ENCODE results near the gene CYP8B1. TPM values are rescaled to one million over a fixed set of nuclear protein-coding genes. Genes with fewer than 3 reads are reported as not detected.

The CYP8B1 gene
- total and polyA plus RNA-seq, 2 of the 8 experiments (the other 6 are each of a cell fraction or from before 2014, with no cell fraction given): not detected

DNA sequence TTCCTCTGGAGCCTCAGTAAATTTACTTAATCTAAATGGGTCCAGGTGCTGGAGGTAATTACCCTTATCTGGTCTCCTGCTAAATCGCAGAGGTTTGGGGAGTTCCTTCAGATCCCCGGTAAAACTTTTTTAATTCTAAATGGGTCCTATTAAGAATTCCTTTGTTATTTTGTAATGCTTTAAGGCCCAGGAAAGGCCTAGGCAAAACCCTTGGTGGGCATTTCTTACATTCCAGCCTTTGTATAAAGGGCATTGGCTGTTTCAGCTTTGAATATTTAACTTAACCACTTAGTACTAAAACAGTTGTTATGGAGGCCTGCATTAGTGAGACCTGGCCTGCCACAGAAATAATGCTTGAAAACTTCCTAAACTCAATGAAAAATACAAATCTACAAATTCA, 15.4 kb upstream of the CYP8B1 start (continued):
- TF ChIP-seq, protein P1, sequence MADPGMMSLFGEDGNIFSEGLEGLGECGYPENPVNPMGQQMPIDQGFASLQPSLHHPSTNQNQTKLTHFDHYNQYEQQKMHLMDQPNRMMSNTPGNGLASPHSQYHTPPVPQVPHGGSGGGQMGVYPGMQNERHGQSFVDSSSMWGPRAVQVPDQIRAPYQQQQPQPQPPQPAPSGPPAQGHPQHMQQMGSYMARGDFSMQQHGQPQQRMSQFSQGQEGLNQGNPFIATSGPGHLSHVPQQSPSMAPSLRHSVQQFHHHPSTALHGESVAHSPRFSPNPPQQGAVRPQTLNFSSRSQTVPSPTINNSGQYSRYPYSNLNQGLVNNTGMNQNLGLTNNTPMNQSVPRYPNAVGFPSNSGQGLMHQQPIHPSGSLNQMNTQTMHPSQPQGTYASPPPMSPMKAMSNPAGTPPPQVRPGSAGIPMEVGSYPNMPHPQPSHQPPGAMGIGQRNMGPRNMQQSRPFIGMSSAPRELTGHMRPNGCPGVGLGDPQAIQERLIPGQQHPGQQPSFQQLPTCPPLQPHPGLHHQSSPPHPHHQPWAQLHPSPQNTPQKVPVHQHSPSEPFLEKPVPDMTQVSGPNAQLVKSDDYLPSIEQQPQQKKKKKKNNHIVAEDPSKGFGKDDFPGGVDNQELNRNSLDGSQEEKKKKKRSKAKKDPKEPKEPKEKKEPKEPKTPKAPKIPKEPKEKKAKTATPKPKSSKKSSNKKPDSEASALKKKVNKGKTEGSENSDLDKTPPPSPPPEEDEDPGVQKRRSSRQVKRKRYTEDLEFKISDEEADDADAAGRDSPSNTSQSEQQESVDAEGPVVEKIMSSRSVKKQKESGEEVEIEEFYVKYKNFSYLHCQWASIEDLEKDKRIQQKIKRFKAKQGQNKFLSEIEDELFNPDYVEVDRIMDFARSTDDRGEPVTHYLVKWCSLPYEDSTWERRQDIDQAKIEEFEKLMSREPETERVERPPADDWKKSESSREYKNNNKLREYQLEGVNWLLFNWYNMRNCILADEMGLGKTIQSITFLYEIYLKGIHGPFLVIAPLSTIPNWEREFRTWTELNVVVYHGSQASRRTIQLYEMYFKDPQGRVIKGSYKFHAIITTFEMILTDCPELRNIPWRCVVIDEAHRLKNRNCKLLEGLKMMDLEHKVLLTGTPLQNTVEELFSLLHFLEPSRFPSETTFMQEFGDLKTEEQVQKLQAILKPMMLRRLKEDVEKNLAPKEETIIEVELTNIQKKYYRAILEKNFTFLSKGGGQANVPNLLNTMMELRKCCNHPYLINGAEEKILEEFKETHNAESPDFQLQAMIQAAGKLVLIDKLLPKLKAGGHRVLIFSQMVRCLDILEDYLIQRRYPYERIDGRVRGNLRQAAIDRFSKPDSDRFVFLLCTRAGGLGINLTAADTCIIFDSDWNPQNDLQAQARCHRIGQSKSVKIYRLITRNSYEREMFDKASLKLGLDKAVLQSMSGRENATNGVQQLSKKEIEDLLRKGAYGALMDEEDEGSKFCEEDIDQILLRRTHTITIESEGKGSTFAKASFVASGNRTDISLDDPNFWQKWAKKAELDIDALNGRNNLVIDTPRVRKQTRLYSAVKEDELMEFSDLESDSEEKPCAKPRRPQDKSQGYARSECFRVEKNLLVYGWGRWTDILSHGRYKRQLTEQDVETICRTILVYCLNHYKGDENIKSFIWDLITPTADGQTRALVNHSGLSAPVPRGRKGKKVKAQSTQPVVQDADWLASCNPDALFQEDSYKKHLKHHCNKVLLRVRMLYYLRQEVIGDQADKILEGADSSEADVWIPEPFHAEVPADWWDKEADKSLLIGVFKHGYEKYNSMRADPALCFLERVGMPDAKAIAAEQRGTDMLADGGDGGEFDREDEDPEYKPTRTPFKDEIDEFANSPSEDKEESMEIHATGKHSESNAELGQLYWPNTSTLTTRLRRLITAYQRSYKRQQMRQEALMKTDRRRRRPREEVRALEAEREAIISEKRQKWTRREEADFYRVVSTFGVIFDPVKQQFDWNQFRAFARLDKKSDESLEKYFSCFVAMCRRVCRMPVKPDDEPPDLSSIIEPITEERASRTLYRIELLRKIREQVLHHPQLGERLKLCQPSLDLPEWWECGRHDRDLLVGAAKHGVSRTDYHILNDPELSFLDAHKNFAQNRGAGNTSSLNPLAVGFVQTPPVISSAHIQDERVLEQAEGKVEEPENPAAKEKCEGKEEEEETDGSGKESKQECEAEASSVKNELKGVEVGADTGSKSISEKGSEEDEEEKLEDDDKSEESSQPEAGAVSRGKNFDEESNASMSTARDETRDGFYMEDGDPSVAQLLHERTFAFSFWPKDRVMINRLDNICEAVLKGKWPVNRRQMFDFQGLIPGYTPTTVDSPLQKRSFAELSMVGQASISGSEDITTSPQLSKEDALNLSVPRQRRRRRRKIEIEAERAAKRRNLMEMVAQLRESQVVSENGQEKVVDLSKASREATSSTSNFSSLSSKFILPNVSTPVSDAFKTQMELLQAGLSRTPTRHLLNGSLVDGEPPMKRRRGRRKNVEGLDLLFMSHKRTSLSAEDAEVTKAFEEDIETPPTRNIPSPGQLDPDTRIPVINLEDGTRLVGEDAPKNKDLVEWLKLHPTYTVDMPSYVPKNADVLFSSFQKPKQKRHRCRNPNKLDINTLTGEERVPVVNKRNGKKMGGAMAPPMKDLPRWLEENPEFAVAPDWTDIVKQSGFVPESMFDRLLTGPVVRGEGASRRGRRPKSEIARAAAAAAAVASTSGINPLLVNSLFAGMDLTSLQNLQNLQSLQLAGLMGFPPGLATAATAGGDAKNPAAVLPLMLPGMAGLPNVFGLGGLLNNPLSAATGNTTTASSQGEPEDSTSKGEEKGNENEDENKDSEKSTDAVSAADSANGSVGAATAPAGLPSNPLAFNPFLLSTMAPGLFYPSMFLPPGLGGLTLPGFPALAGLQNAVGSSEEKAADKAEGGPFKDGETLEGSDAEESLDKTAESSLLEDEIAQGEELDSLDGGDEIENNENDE (IDR thresholded peaks at IDR 0.05; ENCODE audit: insufficient replicate concordance, low read length): peak; percentile 95
- TF ChIP-seq RFX5 (IDR thresholded peaks at IDR 0.05; ENCODE audit: borderline replicate concordance, low read depth, low read length) (no peak), TEAD4 (IDR thresholded peaks at IDR 0.05; ENCODE audit: low read depth, low read length) (peak; percentile 97), ATF2 (IDR thresholded peaks at IDR 0.05; ENCODE audit: low read length) (peak; percentile 29; the same call in 1 of the 2 replicates), SP1 (IDR thresholded peaks at IDR 0.05; ENCODE audit: low read depth, low read length) (peak; percentile 65; the same call in 1 of the 2 replicates)

Measured in H1 (cell line).